Testis (tissue), 2 donors: ENCODE data around the gene ZNF236.

ENCODE experiments used
- POLR2A ChIP-seq: fragments of 450-650 bp; IDR thresholded peaks from one replicate; pipeline ENCODE4 v1.6.1; 2017; ENCODE audit warnings: antibody characterized with exemption, mild to moderate bottlenecking, moderate library complexity
- TF ChIP-seq, protein P1 (sequence below), 3 experiments: fragments of 450-650 bp in 2 of 3; fragments of 200-600 bp in 1 of 3; sonication (generic) in 1 of 3; IDR thresholded peaks; one replicate each; pipeline ENCODE4 v1.5.1; 2016 to 2019; ENCODE audit warnings: antibody characterized with exemption in 3 of 3, mild to moderate bottlenecking in 2 of 3, moderate library complexity in 1 of 3

DNA sequence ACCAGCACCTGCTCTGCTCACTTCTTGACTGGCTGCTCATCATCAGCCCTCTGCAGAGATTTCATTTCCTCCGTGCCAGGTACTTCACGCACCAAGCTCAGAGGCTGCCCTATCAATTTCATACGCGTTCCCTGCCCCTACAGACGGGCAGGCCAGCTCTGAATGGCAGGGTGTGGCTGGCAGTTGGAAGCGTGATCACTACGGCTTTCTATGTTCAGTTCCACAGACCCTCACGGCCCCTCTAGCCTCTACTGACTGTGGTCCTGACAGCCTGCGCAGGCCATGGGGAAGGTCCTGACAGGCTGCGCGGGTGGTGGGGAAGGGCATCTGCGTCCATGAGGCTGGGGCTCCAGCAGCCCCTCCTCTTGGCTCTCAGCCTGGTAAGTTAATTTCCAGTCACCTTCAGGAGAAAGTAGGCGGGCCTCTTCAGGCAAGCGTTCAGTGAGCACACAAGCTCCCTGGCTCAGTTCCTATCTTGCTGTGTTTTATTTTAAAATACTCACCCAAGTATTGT, 154.8 kb downstream of the ZNF236 start:
- TF ChIP-seq, protein P1, sequence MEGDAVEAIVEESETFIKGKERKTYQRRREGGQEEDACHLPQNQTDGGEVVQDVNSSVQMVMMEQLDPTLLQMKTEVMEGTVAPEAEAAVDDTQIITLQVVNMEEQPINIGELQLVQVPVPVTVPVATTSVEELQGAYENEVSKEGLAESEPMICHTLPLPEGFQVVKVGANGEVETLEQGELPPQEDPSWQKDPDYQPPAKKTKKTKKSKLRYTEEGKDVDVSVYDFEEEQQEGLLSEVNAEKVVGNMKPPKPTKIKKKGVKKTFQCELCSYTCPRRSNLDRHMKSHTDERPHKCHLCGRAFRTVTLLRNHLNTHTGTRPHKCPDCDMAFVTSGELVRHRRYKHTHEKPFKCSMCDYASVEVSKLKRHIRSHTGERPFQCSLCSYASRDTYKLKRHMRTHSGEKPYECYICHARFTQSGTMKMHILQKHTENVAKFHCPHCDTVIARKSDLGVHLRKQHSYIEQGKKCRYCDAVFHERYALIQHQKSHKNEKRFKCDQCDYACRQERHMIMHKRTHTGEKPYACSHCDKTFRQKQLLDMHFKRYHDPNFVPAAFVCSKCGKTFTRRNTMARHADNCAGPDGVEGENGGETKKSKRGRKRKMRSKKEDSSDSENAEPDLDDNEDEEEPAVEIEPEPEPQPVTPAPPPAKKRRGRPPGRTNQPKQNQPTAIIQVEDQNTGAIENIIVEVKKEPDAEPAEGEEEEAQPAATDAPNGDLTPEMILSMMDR (IDR thresholded peaks at IDR 0.05) = no peak
- no peak for TF ChIP-seq POLR2A
